ENCODE measurements around the gene ELAC2.
"Not testable (repeated sequence)": the region's sequence is repeated elsewhere in the genome, so short reads cannot be mapped to it uniquely, and the experiment has no call there.

The ELAC2 gene

DNA sequence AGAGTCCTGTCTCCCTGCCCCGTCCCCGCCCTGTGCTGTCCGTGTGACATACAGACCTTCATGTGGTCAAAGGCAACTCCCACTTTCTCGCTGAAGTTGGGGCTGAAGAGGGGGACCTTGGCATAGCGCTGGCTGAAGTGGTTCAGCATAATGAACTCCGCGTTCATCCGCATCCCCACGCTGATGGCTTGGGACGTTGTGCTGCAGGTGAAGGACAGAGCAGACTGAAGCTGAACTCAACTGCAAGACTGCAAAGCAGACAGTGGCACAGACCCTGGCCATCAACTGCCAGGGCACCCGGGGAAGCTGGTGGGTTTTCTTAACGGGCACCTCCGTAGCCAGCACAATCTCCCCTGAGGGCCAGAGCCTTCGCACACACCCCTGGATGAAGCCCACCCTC is 24.2 kb downstream of the ELAC2 start:
- in situ Hi-C loops (cut with MboI; ENCODE audit: low sequenced_read_pairs) = no loop called here

DNA sequence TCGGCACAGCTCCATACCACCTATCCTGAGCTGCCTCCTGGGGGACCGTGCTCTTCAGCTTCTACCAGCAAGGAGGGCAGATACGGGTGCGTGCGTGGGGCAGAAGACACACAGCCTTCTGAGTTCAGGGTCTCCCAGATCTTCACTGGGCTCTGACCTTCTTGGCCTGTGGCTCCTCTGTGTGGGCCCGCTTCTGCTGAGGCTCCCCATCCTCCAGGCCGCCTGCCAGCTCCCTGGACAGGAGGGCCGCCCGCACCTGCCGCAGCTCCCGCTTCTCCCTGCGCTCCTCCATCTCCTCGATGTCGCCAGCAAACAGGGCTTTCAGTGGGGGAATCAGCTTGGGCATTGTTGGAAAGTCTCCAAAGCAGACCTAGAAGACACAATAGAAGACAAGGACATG is 25.2 kb downstream of the ELAC2 start:
- in situ Hi-C loops (cut with MboI; ENCODE audit: low sequenced_read_pairs) = no loop called here

DNA sequence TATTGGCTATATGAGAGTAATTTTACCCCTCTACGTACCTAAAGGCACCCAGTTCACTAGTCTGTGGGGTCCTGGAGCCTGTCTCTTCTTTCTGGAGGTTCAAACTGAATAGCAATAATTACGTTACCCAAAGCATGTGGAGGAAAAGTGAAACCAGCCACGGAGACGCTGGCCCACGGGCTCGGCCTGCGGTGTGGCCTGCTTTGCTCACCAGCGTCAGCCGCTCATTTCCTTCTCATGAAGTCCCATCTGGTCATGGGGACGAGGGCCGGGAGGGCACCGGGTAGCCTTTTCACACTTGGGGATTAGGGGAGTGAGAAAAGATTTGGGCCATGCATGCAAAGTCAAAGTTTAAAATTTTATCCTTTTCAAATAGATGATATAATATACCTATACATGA is 26.9 kb downstream of the ELAC2 start:
- in situ Hi-C loops (cut with MboI; ENCODE audit: low sequenced_read_pairs) = no loop called here

DNA sequence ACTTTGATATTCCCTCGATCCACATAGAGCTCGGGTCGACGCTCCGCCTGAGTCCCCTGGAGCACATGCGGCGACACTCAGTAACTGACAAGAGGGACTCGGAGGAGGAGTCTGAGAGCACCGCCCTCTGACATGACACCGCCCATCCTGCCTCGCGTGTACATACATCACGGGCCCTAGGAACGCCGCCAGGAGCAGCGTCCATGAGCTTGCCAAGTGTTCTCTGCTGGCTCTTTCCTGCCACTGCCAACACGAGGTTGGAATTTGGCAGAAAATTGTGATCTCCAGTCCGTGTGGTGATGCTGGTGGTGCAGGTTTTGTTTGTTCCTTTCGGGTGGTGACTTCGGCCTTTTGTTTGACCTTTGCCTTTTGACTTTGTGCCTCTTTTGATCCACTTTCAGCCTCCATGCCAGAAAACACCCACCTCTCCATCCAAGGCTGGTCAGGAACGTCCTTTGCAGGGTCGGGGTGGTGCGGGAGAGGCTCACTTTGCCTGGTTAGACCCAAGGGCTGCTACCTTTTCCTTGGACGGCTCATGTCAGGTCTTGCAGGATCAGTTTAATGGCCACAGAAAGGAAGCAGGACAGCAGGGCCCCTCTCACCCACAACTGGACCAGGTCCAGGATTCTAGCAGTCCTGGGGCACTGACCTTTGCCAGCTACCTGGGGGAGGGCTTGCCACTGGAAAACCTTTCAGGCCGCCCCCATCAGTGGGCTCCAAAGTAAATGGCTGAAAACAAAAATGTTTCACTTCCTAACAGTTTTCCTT is 27.6 kb downstream of the ELAC2 start:
- in situ Hi-C loops (cut with MboI; ENCODE audit: low sequenced_read_pairs) = no loop called here

DNA sequence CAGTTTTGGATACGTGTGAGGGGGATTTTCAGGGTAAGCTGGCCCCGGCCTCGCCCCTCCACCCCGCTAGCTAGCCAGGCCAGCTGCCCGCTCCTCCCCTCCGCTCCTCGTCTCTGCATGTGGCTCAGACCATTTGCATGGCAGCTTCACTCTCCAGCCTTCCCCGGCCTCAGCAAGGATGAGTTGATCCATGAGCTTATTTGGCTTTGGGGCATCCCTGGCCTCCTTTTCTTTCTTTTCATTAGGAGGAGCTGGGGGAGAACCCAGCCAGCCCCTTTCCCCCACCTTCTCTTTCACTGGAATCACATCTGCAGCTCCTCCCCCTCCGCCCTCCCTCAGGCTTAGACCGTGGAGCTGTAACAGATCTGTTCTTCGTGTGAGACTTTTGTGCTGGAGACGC is 30.7 kb downstream of the ELAC2 start:
- in situ Hi-C loops (cut with MboI; ENCODE audit: low sequenced_read_pairs) = no loop called here

DNA sequence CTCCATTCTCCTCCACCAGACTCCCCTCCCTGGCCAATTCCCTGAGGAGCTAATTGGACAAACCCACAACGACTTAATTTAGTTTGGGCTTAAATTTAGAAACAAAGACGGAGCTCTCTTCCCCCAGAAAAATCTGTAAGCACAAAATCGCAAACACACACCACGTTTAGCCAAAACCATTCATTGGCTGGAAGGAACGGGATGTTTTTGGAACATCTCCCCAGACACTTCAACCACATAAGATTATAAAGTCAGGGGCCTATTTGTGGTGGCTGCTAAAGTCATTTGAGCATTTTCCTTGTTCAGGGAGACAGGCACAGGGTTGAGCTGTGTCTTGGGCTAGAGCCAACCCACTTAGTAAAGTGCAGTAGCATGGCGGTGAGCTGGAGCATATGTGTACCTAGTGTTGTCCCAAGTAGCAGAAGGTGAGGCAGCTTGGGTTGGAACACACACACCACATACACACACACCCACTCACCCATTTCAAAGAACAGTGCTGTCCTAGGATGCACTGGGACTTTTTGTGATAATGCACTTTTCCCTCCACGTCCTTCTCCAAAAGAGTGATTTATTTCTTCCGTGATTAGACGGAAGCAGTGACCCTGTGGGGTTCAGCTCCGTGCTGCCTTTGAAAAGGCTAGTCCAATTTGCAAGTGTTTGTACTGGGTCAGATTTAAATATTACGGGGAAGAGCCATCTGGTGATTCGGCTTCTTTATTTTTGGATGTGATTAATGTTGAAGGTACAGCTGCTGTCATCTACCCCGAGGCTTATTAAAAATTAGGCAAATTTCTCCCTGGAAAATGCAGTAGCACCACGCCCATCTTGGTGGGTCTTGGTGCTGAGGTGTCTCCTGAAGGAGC is 32.2 kb downstream of the ELAC2 start:
- in situ Hi-C loops (cut with MboI; ENCODE audit: low sequenced_read_pairs) = no loop called here

DNA sequence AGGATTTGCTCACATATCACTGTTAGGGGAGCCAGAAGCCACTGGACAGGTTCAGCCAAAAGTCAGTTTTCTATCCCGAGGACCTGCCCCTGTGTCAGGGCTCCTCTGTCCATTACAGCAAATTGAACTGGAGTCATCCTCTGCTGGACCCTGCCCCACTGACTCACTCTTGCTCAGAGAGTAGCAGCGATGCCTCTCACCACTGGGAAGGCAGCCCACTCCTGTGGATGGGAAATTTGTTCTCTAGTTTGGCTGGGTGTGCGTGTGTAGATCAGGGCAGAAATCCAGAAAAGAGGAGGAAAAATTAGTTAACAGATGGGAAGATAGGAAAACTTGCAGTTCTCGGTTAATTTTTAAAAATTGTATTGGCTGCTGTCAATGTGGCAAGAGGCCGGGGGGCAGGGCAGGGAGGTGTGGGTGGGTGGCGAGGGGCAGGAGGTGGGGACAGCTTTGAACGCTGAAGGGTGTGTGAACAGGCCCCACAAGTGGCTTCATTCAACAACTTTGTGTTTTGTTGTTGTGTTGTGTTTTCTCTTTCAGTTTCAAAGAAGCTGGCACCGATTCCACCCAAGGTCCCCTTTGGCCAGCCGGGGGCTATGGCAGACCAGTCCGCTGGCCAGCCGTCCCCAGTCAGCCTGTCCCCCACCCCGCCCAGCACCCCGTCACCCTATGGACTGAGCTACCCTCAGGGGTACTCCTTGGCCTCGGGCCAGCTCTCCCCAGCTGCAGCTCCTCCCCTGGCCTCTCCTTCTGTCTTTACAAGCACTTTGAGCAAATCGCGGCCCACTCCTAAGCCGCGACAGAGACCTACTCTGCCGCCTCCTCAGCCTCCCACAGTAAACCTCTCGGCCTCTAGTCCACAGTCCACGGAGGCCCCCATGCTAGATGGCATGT is 33.6 kb downstream of the ELAC2 start:
- in situ Hi-C loops (cut with MboI; ENCODE audit: low sequenced_read_pairs) = no loop called here

DNA sequence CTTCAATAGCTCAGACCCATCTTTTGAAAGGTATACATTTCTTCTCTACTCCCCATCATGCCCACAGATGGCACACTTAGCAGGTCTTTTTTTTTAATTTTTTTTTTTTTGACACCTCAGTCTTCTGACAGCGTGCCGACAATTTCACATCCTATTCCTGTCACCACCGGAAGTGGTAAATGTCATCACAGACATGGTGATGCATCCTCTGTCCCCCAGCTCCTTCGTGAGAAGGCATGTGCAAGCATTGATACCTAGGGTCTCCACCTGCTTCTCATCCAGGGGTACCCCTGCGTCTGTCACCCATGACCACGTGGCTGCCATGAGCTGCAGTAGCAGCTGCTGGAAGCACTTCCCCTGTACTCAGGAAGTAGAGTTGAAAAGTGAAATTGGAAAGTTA is 35.6 kb downstream of the ELAC2 start:
- in situ Hi-C loops (cut with MboI; ENCODE audit: low sequenced_read_pairs) = no loop called here

DNA sequence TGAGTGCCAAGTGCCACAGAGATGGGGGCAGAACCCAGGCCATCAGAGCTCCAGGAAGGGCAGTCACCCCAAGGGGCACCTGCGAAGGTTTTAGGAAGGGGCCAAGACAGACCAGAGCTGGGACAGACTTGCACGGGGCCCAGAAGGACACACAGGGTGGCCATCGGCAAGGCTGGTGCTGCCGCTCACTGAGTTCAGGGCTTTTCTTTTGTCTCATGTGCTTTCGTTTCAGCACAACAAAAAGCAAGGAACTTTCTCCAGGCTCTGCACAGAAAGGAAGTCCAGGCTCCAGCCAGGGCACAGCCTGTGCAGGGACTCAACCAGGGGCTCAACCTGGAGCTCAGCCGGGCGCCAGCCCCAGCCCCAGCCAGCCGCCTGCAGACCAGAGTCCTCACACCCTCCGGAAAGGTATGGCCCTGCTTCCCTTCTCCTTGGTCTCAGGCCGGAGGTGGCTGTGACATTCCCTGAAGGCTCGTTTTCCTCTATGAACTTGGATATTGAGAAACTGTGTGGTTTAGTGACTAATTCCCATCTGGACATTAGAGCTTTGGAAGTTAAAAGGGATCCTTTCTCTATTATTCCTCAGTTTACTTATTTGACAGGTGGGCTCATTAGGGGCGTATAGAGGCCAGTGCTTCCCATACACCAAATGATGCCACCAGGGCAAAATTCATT is 37.9 kb downstream of the ELAC2 start:
- in situ Hi-C loops (cut with MboI; ENCODE audit: low sequenced_read_pairs) = no loop called here

DNA sequence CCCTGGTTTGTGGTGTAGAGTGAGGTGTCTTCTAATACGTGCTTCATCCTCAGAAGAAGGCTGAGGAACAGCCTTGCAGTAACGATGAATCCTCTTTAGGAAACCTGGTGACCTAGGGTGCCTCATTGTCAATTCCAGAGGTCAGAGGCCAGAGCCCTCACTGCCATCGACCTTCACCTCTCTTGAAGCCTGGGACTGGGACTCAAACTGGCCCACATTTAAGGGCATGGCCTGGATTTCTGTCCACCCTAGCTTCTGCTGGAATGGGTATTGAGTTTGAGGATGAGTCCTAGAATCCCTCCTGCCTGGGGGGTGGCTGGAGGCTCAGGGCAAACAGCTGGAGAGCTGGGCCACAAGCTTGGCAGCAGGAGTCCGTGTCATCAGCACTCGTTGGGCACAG is 38.6 kb downstream of the ELAC2 start:
- in situ Hi-C loops (cut with MboI; ENCODE audit: low sequenced_read_pairs) = no loop called here

DNA sequence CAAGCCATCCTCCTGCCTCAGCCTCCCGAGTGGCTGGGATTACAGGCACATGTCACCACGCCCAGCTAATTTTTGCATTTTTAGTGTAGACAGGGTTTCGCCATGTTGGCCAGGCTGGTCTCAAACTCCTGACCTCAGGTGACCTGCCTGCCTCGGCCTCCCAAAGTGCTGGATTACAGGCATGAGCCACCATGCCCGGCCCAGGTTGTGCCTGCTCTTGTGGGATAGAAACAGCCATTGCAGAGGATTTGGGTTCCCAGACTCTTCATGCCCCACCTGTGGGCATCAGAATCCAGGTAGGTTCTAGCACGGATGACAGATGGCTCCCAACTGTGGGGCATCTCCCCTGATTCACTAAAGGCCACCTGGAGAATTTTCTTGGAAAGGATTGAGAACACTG is 39.0 kb downstream of the ELAC2 start:
- in situ Hi-C loops (cut with MboI; ENCODE audit: low sequenced_read_pairs) = not testable (repeated sequence)

DNA sequence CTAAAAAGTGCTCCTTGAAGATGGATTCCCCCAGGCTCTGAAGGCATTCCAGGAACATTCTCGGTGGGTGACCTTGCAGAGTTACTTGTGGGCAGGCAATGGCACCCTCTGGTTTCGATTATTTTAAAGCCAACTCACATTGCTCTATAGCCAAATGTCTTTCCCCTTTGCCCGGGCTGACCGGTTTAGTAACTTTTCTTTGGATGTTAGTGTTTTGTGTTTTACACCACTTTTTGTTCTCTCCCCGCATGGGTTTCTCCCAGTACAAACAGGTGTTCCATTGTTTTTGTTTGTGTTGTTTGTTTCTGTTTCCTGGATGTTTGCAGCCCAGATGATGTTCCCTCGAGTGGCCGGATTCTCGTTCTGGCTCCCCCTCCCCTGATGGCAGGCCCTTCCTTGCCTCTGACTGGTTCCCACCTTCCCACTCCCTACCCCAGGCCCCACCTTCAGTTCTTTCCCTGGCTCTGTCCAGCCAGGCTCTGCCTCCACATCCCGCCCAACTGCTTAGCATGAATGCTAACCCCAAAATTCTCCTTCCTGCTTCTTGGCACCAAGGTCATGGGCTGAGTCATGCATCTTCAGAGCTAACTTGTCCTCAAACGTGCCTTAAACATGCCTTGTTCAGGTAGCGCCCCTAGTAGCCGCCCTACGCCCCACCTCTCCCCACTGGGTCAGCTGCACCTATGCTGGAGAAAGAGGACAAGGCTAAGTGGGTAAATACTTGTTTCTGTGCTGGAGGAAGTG is 40.6 kb downstream of the ELAC2 start:
- in situ Hi-C loops (cut with MboI; ENCODE audit: low sequenced_read_pairs) = no loop called here

DNA sequence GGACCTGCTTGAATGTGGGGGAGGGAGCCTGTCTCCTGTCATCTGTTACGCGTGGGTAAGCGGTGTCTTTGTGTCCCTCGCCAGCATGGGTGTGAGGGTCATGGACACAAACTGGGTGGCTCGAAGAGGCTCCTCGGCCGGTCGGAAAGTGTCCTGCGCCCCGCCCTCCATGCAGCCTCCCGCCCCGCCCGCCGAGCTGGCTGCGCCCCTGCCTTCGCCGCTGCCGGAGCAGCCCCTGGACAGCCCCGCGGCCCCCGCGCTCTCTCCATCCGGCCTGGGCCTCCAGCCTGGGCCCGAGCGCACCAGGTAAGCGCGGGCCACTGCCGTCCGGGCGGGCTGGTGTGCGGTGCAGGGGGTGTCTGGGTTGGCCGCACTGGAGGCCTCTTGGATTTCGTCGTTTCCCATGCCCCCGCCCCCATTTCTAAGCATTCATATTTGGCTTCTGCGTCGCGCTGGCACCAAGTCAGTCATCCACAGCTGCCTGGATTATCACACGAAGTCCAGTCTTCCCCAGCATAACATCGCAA is 43.8 kb downstream of the ELAC2 start:
- in situ Hi-C loops (cut with MboI; ENCODE audit: low sequenced_read_pairs) = no loop called here

DNA sequence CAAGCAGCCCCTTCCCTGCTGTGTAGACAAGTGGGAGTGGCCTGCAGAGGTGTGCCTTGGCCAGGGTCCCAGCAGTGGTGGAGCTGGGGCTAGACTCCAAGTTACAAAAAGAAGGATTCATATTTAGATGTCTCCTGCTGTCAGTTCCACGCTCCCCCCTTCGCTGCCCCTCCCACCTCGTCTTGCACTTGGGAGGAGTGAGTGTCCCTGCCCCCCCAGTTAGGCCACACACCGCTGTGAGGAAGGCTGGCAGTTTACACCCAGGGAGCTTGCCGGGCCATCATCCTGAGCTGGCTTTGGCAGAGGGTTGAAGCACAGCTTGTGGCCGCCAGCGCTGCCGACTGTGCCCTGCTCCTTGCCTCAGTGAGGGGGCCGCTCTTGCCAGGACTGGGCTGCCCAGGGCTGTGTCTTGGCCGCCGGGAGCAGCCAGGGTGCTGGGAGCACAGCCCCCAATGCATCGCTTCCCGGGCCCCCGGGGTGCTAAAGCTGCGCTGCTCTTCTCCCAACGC is 44.3 kb downstream of the ELAC2 start:
- in situ Hi-C loops (cut with MboI; ENCODE audit: low sequenced_read_pairs) = no loop called here

DNA sequence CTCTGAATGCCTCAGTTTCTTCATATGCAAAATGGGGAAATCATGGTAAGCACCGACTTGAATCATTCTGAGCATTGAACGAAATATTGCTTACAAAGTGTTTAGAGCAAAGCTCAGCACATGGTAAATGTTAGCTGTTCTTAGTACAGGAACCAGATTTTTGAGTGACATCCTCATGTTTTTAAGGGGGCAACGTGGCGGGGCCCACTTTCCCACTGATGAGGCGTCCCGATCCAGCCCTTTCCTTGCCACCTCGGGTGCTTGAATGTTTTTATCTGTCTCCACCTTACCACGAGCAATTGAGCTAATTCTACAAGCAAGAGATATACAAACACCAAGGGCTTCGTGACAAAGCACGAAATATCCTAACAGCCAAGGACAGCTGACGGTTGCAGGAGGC is 49.9 kb downstream of the ELAC2 start:
- in situ Hi-C loops (cut with MboI; ENCODE audit: low sequenced_read_pairs) = no loop called here

DNA sequence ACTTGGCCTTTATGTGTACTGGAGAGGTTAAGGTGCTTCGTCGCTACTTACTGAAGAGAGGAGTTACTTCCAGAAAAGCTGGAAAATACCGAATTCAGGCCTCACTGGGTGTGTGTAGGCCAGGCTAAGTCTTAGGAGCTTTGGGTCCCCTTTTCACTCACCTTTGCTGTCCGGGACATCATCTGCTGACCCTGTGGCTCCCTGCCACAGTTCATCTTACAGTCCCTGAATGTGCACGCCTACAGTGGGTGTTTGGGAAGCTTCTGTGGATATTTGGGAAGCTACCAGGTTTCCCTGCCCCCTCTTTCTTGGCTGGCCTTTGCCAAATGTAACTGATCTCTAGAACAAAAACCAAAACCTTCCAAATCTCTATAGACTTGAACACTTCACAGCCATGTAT is 51.4 kb downstream of the ELAC2 start:
- in situ Hi-C loops (cut with MboI; ENCODE audit: low sequenced_read_pairs) = no loop called here

DNA sequence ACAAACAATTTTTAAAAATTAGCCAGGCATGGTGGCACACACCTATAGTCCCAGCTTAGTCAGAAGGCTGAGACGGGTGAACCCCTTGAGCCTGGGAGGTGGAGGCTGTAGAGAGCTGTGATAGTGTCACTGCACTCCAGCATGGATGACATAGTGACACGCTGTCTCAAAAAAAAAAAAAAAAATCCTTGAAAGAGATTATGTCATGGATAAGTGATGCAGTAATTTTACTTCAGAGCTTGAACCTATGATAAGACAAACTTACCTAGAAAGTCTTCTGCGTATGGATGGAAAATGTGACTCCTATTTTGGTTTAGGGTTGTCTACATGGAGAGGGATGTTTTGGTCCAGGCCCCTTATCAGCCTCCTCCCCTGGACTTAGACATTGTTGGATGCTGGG is 51.8 kb downstream of the ELAC2 start:
- in situ Hi-C loops (cut with MboI; ENCODE audit: low sequenced_read_pairs) = no loop called here

DNA sequence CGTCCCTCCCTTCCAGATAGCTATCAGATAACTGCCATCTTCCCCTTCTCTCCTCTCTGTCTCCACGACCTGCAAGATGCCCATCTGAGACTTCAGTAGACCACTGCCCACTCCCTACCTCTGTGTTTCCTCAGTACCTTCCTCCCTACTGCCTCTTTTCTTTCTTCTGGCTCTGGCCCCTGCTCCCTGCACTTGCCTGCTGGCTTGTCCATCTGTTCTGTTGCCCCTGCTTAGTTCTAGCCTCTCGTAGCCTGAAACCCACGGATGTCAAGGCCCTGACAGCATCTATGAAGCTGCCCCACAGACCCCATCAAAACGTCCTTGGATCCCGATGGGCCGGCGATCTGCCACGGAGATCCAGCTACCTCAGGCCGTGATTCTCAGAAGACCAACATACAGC is 53.0 kb downstream of the ELAC2 start:
- in situ Hi-C loops (cut with MboI; ENCODE audit: low sequenced_read_pairs) = no loop called here

DNA sequence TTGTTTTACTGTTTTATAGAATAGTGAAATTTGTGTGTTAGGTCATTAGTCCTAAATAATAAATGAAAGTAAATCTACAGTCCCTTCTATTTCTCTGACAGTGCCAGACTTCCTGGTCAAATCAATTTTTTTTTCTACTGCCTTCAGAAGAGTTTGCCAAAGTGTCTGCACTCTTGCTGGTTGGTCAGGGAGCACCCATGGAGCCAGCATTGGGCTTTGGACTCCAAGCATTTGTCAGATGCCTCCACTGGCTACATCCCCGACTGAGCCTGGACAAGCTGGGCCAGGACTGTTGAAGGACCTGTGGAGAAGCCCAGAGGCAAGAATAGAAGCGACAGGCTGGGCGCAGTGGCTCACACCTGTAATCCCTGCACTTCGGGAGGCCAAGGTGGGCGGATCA is 53.7 kb downstream of the ELAC2 start:
- in situ Hi-C loops (cut with MboI; ENCODE audit: low sequenced_read_pairs) = no loop called here

DNA sequence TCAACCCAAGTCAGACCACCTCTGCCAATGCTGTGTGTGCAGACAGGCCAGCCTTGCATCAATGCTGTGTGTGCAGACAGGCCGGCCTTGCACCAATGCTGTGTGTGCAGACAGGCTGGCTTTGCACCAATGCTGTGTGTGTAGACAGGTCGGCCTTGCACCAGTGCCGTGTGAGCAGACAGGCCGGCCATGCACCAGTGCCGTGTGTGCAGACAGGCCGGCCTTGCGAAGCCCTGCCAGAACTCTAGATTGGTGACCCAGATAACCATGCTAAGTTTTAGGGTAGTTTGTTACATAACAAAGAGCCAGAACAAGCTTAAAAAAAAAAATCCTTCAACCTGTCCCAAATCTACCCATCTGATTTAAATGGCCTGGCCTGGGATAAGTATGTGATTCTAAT is 54.3 kb downstream of the ELAC2 start:
- in situ Hi-C loops (cut with MboI; ENCODE audit: low sequenced_read_pairs) = no loop called here
